HL-60 (cell line): ENCODE results near the gene MTFP1.

Source experiments
- DNase-seq, 2 experiments: peaks; one replicate each; pipeline ENCODE4 v3.0.0-alpha.2; 2010 to 2020; ENCODE audit warnings: low read depth in 1 of 2, low spot score in 1 of 2
- H3K27ac ChIP-seq: fragments of 250-450 bp; sonication (Bioruptor Pico); replicated peaks from 2 replicates; pipeline ENCODE4 v1.5.1; 2020; ENCODE audit warnings: mild to moderate bottlenecking, moderate library complexity
- H3K27me3 ChIP-seq: fragments of 250-450 bp; sonication (Bioruptor Pico); 2 replicates; pipeline ENCODE4 v1.5.1; 2021; ENCODE audit warnings: mild to moderate bottlenecking, moderate library complexity; ENCODE audit not compliant: insufficient read depth, poor library complexity, severe bottlenecking
- H3K4me3 ChIP-seq: replicated peaks from 2 replicates; pipeline ENCODE4 v1.5.1; 2011; ENCODE audit warnings: mild to moderate bottlenecking, control low read depth, low read length; ENCODE audit not compliant: insufficient read depth
- GABPA ChIP-seq: IDR thresholded peaks from 2 replicates; pipeline ENCODE4 v1.6.1; 2012; ENCODE audit warnings: low read depth
- POLR2AphosphoS5 ChIP-seq: IDR thresholded peaks from 2 replicates; pipeline ENCODE4 v1.6.1; 2012; ENCODE audit warnings: low read depth
- SPI1 ChIP-seq: IDR thresholded peaks from 2 replicates; pipeline ENCODE4 v1.6.1; 2012; ENCODE audit warnings: low read depth, mild to moderate bottlenecking, borderline replicate concordance
- TF ChIP-seq, protein P1 (sequence below): IDR thresholded peaks from one replicate; pipeline ENCODE4 v1.5.1; 2011; ENCODE audit warnings: low read length, control low read depth, inconsistent platforms; ENCODE audit not compliant: insufficient read depth
- TF ChIP-seq, protein P2 (sequence below): IDR thresholded peaks from 2 replicates; pipeline ENCODE4 v1.6.1; 2012; ENCODE audit warnings: low read depth; ENCODE audit not compliant: insufficient replicate concordance

Gene MTFP1

DNA sequence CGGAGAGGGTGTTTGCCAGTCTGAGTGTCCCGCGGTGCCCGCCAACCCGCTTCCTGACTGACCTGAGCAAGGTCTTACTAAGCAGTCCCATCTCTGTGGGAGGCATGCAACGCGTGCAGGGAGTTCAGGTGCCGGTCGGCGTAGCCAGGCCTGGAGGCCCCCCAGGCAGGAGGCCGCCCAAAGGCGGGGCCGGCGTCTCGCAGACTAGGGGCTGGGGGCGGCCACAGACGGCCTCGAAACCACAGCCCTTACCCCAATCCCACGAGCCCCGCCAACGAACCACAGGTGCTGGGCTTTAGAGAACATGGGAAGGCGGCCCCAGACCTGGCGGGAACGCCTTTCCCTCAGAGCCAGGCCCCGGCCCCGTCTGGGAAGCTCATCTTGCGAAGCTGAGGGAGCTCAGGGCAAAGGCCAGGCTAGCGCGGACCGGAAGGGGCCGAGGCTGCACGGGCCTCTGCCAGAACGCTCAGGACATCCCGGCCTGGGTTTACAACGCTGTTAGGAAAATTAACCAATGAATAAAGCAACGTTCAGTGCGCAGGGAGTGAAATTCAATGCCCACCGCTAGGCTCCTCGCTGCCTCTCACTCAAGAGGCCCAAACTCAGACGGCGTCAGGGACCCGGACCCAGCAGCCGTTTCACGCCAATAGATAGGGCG, 2.1 kb upstream of the MTFP1 start:
- Histone ChIP-seq H3K27me3 (no peaks in the 10 kb centered on the region), H3K4me3 (peak overlapping the region; percentile 70), H3K27ac (peak overlapping the region; percentile 78)
- DNase-seq = peak in 1 of 2 experiments; percentile 28
- TF ChIP-seq, protein P1, sequence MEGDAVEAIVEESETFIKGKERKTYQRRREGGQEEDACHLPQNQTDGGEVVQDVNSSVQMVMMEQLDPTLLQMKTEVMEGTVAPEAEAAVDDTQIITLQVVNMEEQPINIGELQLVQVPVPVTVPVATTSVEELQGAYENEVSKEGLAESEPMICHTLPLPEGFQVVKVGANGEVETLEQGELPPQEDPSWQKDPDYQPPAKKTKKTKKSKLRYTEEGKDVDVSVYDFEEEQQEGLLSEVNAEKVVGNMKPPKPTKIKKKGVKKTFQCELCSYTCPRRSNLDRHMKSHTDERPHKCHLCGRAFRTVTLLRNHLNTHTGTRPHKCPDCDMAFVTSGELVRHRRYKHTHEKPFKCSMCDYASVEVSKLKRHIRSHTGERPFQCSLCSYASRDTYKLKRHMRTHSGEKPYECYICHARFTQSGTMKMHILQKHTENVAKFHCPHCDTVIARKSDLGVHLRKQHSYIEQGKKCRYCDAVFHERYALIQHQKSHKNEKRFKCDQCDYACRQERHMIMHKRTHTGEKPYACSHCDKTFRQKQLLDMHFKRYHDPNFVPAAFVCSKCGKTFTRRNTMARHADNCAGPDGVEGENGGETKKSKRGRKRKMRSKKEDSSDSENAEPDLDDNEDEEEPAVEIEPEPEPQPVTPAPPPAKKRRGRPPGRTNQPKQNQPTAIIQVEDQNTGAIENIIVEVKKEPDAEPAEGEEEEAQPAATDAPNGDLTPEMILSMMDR = no peak
- peak; percentile 78 for TF ChIP-seq POLR2AphosphoS5

DNA sequence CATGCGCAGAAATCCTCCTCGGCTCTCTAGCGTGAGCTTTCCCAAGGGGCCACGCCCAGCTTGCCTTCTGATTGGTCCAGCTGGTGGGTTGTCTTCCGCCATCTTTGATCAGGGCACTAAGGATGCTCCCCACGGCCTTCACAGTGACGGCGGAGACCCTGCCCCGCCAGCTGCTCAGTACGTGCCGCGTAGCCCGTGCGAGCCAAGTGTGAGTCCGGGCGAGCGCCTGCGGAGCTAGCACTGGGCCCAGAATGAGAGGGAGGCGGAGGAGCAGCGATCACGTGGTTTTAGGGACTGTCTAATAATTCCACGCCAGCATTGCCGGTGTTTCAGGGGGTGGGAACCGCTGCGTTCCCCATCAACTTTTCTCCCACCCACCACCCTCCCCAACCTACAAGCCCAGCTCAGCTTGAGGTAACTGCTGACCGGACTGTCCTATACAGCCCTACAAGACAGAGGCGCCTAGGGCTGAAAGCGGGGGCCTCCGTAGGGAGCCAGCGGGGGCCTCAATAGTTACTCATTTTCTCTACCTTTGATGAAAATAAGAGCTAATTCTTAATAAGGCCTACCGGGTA, 1.5 kb upstream of the MTFP1 start:
- H3K27ac ChIP-seq = peak overlapping the region; percentile 78
- H3K27me3 ChIP-seq = no peaks in the 10 kb centered on the region
- H3K4me3 ChIP-seq = peak overlapping the region; percentile 70
- TF ChIP-seq POLR2AphosphoS5 (peak; percentile 57; the same call in 1 of the 2 replicates), GABPA (no peak)
- TF ChIP-seq, protein P1 = no peak
- TF ChIP-seq, protein P2, sequence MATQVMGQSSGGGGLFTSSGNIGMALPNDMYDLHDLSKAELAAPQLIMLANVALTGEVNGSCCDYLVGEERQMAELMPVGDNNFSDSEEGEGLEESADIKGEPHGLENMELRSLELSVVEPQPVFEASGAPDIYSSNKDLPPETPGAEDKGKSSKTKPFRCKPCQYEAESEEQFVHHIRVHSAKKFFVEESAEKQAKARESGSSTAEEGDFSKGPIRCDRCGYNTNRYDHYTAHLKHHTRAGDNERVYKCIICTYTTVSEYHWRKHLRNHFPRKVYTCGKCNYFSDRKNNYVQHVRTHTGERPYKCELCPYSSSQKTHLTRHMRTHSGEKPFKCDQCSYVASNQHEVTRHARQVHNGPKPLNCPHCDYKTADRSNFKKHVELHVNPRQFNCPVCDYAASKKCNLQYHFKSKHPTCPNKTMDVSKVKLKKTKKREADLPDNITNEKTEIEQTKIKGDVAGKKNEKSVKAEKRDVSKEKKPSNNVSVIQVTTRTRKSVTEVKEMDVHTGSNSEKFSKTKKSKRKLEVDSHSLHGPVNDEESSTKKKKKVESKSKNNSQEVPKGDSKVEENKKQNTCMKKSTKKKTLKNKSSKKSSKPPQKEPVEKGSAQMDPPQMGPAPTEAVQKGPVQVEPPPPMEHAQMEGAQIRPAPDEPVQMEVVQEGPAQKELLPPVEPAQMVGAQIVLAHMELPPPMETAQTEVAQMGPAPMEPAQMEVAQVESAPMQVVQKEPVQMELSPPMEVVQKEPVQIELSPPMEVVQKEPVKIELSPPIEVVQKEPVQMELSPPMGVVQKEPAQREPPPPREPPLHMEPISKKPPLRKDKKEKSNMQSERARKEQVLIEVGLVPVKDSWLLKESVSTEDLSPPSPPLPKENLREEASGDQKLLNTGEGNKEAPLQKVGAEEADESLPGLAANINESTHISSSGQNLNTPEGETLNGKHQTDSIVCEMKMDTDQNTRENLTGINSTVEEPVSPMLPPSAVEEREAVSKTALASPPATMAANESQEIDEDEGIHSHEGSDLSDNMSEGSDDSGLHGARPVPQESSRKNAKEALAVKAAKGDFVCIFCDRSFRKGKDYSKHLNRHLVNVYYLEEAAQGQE = no peak
- DNase-seq = peak; percentile 99

DNA sequence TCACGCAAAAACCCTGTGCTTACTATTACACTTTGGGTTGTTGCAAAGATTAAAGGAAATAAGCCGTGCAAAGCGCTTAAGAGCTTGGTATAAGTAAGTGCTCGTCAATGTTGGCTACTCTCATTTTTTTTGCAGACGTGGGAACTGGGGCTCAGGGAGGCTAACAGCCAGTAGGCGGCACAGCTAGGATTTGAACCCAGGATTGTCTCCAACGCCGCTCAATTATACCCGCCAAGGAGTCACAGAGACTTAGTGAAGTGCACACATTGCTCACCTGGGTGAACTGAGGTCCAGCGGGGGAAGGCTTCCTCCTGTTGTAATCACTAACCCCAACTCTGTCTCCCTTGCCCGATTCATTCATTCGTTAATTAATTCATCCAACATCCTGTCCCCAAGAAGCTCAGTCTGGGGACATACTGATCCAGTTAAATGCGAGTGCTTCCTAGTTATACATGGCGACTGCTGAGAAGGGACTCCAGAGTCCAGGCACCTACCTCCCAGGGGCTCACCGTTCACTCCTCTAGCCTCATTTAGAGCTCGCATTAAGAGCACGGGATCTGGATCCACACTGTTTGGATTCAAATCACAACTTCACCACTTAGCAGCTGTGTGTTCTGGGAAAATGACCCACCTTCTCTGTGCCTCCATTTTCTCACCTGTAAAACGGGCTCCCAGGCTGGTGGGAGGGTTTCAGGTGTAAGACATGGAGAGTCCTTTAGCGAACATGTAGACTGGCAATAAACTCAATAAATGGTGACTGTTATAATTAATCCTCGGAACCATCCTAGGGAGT, 838 bp upstream of the MTFP1 start:
- TF ChIP-seq SPI1 (no peak), GABPA (no peak), POLR2AphosphoS5 (no peak)
- TF ChIP-seq, protein P2 = no peak
- TF ChIP-seq, protein P1 = no peak
- peak overlapping the region; percentile 70 for H3K4me3 ChIP-seq
- H3K27ac ChIP-seq = peak overlapping the region; percentile 58
- DNase-seq = peak; percentile 20 to 26
- H3K27me3 ChIP-seq = no peaks in the 10 kb centered on the region
